WERI-Rb-1 (cell line): ENCODE measurements around the gene UBE2G1.

Experiments
- DNase-seq: peaks from one replicate; pipeline ENCODE4 v3.0.0-alpha.2; 2020
- H3K27ac ChIP-seq: fragments of 250-450 bp; sonication (Bioruptor Pico); 2 replicates; pipeline ENCODE4 v1.5.1; 2020; ENCODE audit warnings: mild to moderate bottlenecking, moderate library complexity
- H3K27me3 ChIP-seq: fragments of 250-450 bp; sonication (Bioruptor Pico); 2 replicates; pipeline ENCODE4 v1.5.1; 2021; ENCODE audit warnings: mild to moderate bottlenecking, low read depth, moderate library complexity; ENCODE audit not compliant: insufficient read depth, severe bottlenecking
- H3K36me3 ChIP-seq: fragments of 250-450 bp; sonication (Bioruptor Pico); 2 replicates; pipeline ENCODE4 v1.5.1; 2020; ENCODE audit warnings: mild to moderate bottlenecking, moderate library complexity
- H3K4me3 ChIP-seq: 2 replicates; pipeline ENCODE4 v1.5.1; 2011; ENCODE audit warnings: low read depth, mild to moderate bottlenecking, control low read depth, low read length
- H3K9me3 ChIP-seq: fragments of 250-450 bp; sonication (Bioruptor Pico); 2 replicates; pipeline ENCODE4 v1.5.1; 2021; ENCODE audit warnings: mild to moderate bottlenecking, moderate library complexity; ENCODE audit not compliant: severe bottlenecking
- TF ChIP-seq, protein P1 (sequence below): IDR thresholded peaks from 2 replicates; pipeline ENCODE4 v1.5.1; 2011; ENCODE audit warnings: low read depth, mild to moderate bottlenecking, control low read depth, inconsistent platforms, low read length

UBE2G1 gene

GRCh38 chr17:4366327-4367063 is at the start of gene UBE2G1:
Gene UBE2G1, minus strand, starts transcription at chr17:4366675. Its CDS starts 359 bp downstream, at chr17:4366316.
- TF ChIP-seq, protein P1, sequence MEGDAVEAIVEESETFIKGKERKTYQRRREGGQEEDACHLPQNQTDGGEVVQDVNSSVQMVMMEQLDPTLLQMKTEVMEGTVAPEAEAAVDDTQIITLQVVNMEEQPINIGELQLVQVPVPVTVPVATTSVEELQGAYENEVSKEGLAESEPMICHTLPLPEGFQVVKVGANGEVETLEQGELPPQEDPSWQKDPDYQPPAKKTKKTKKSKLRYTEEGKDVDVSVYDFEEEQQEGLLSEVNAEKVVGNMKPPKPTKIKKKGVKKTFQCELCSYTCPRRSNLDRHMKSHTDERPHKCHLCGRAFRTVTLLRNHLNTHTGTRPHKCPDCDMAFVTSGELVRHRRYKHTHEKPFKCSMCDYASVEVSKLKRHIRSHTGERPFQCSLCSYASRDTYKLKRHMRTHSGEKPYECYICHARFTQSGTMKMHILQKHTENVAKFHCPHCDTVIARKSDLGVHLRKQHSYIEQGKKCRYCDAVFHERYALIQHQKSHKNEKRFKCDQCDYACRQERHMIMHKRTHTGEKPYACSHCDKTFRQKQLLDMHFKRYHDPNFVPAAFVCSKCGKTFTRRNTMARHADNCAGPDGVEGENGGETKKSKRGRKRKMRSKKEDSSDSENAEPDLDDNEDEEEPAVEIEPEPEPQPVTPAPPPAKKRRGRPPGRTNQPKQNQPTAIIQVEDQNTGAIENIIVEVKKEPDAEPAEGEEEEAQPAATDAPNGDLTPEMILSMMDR: peak; percentile 53; the same call in 1 of the 2 replicates
- Histone ChIP-seq H3K4me3 (peak within 1 kb of the TSS; percentile 77), H3K36me3 (peaks cover 15% of the 10 kb centered on the region), H3K27ac (peak within 1 kb of the TSS; percentile 94), H3K27me3 (no peaks in the 10 kb centered on the region), H3K9me3 (no peaks in the 10 kb centered on the region)
- DNase-seq: peak; percentile 98

DNA sequence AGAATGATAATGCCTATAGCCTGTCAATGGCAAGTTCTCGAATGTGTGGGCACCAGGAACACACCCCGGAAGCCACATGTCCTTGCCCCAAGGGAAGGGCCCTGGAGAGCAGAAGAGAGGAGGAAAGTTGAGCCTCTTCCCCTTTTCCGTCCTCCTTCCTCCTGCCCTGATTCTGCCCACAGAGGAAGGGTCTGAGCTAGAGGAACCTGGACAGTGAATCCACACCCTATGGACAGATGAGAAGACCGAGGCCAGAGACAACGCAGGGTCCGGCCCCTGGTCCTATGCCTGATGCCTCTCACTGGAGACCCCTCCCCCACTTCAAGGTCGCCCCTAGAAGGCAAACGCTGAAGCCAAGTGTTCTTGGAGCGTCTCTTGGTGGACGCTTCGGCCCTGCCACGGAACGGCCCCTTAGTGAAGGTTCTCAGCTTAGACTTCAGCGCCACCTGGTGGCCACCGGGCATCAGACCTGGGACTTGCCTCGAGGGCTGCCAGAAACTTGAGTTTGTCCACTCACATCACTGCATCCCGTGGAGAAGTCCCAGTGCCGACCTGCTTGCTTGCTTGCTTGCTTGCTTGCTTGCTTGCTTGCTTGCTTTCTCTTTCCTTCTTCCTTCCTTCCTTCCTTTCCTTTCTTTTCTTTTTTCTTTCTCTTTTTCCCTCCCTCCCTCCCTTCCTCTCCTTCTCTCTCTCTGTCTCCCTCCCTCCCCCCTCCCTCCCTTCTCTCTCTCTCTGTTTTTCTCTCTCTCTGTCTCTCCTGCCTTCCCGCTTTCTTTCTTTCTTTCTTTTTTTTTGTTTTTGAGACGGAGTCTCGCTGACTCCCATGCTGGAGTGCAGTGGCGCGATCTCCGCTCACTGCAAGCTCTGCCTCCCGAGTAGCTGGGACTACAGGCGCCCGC is 46.7 kb upstream of the UBE2G1 start:
- H3K36me3 ChIP-seq: no peaks in the 10 kb centered on the region
- TF ChIP-seq, protein P1: peak; percentile 94
- no peaks in the 10 kb centered on the region for H3K9me3 ChIP-seq
- no peak overlapping the region for H3K27ac ChIP-seq
- no peak overlapping the region for H3K4me3 ChIP-seq
- H3K27me3 ChIP-seq: no peaks in the 10 kb centered on the region
- DNase-seq: peak; percentile 90

DNA sequence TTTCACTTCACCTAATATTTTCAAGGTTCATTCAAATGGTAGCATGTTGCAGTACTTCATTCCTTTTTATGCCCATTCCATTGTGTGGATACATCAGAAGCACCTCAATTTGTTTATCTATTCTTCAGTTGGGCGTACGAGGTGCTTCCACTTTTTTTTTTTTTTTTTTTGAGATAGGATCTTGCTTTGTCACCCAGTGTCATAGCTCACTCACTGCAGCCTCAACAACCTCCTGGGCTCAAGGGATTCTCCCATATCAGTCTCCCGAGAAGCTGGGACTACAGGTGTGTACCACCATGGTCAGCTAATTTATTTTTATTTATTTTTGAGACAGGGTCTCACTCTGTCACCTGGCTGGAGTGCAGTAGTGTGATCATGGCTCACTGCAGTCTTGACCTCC is 44.7 kb upstream of the UBE2G1 start:
- DNase-seq: no peak
- Histone ChIP-seq H3K36me3 (no peaks in the 10 kb centered on the region), H3K9me3 (no peaks in the 10 kb centered on the region), H3K4me3 (no peak overlapping the region), H3K27me3 (no peaks in the 10 kb centered on the region), H3K27ac (no peak overlapping the region)
- TF ChIP-seq, protein P1: no peak

DNA sequence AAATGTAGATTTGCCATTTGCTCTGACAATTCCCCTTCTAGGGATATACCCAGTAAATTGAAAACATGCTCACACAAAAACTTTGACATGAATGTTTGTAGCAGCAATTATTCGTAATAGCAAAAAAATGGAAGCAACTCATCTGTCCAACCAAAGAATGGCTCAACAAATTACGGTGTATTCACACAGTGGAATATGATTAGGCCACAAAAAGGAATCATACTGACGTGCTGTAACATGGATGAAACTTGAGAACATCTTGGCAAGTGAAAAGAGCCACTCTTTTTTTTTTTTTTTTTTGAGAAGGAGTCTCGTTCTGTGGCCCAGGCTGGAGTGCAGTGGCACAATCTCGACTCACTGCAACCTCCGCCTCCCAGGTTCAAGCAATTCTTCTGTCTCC is 43.2 kb upstream of the UBE2G1 start:
- DNase-seq: no peak
- TF ChIP-seq, protein P1: no peak
- H3K36me3 ChIP-seq: no peaks in the 10 kb centered on the region

DNA sequence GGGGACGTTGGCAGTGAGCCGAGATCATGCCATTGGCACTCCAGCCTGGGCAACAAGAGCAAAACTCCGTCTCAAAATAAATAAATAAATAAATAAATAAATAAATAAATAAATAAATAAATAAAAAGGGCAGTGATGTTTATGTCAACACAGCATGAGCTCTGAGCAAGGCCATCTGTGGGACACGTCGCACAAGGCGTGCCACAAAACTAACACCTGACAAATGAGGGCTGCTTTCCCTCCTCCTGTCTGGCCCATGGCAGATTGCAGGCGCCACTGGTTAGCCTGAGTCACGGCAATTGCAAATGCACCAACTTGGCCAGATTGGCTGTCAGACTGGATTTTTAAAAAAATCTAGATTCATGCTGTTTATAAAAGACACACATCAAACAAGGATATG is 41.4 kb upstream of the UBE2G1 start:
- DNase-seq: no peak
- TF ChIP-seq, protein P1: no peak
- H3K27me3 ChIP-seq: no peaks in the 10 kb centered on the region
- no peak overlapping the region for H3K27ac ChIP-seq
- H3K4me3 ChIP-seq: no peak overlapping the region
- H3K9me3 ChIP-seq: no peaks in the 10 kb centered on the region
- no peaks in the 10 kb centered on the region for H3K36me3 ChIP-seq

More for the DNA sequence above, 43.2 kb upstream of the UBE2G1 start:
- no peaks in the 10 kb centered on the region for H3K9me3 ChIP-seq
- H3K27me3 ChIP-seq: no peaks in the 10 kb centered on the region
- H3K4me3 ChIP-seq: no peak overlapping the region
- H3K27ac ChIP-seq: no peak overlapping the region
